GM10847 (cell line): Measurements from ENCODE around the gene AXIN1.

ENCODE experiments used
- POLR2A ChIP-seq: IDR thresholded peaks from 2 replicates; pipeline ENCODE4 v1.6.1; 2011; ENCODE audit not compliant: insufficient read length; ENCODE audit errors: extremely low read depth

Gene AXIN1

DNA sequence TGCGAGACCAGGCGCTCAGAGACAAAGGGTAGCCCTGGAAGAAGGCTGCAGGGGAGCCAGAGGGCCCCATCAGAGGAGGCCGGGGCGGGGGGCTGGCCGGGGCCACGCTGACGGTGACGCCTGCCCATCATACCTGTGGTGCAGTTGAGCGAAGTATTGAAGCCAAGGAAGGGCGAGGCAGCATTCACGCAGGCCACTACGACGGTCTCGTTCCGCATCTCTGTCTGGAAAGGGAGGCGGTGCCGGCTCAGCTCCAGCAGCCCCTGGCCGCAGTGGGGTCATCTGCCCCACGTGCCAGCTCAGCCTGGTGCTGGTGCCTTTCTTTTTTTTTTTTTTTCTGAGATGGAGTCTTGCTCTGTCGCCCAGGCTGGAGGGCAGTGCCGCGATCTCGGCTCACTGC, 22.7 kb upstream of the AXIN1 start:
- no peak for TF ChIP-seq POLR2A

DNA sequence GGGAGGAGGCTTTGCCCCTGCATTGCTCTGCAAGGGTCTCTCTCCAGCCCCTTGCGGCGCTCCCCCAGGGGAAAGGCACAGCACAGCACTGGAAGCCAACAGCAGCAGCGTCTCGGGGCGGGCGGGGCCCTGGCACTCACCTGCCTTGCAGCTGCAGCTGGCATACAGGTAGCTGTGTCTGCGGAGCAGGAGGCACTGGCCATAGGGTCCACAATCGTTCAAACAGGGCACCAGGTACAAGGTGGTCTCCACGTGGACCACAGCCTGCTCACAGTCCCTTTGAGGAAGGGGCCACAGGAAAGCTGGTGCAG, 22.0 kb upstream of the AXIN1 start:
- no peak for TF ChIP-seq POLR2A

- TF ChIP-seq POLR2A, result no peak
Measured at GRCh38 chr16:373848-374615, 21.5 kb upstream of the AXIN1 start.

DNA sequence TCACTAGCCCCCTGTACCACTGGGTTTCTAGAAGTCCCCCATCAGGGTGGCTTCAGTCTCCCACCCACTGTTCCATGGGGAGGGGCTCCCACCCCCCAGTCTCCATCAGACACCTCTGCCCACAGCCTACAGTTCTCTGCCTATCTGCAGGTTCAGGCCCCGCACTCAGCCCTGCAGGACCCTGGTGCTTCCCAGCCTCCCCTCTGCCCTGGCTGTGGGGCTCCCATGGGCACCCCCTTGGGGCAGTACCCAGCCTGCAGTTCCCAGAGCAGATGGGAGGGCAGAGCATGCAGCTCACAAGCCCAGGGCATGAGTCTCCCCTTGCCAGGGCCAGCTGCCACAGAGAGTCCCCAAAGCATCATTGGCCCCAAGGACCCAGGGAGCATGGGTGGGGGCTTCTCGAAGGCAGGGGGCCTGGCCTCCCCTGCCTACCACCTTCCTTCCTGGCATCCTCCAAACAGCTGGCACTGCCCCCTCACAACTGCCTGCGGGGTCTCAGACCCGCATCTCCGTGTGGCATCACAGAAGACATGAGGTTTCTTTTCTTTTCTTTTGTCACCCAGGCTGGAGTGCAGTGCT, 20.6 kb upstream of the AXIN1 start:
- TF ChIP-seq POLR2A, result no peak

GRCh38 chr16:372302-372983, 19.9 kb upstream of the AXIN1 start:
- no peak for TF ChIP-seq POLR2A

DNA sequence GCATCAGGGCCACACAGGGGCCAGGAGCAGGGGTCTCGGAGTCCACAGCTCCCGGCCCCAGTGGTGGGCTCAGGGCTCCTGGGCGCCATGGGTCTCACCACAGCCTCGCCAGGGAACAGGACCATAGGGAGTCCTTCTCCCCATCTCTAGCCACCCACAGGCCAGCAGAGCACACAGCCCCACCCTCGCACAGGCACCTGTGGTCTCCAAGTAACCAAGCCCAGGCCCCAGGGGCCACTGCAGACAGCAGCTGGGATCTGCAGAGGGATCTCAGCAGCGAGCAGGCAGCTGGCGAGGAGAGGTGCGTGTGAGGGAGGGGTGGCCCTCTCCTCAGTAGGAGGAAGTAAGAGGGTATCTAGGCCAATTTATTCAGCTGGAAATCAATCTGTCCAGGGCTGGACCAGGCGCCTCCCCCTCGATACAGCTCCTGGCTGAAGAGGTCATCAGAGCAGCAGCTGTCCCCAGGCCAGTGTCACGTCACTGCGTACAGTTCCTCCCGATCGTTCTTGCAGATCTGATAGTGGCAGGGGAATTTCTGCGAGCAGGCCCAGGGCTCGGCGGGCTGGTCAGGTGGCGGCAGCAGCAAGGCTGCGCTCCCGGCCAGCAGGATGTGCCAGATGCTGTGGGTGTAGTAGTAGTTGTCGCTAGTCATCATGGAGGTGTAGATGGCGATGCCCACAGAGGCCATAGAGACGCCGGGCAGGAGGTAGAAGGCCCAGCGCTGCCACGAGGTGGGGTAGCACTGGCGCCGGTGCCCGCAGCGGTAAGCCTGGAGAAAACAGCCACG, 19.2 kb upstream of the AXIN1 start:
- no peak for TF ChIP-seq POLR2A

GRCh38 chr16:370979-371514, 18.5 kb upstream of the AXIN1 start:
- TF ChIP-seq POLR2A, result no peak

DNA sequence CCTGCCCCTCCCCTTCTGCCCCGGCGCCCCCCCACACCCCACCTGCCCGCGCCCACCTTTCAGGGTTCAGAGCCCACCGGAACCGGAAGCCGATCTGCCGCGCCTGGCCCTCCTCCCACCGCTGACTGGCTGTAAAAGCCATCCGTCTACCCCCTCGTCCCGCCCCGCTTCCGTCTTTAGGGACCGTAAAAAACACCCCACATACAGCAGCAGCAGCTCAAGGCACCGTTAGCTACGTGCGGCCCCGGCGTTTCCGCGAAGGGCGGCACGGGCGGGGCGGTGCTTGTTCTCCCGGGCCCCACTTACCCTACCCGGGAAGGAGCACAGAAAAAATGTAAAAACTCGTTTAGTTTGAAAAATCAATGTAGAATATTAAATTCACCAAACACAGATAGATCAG, 17.9 kb upstream of the AXIN1 start, which contains the start of gene MRPL28:
TSS of gene MRPL28 (minus strand) at position 96 of the 400 bp plus-strand sequence. CDS start 320 bp downstream, outside the sequence.
- peak; percentile 38 for TF ChIP-seq POLR2A

DNA sequence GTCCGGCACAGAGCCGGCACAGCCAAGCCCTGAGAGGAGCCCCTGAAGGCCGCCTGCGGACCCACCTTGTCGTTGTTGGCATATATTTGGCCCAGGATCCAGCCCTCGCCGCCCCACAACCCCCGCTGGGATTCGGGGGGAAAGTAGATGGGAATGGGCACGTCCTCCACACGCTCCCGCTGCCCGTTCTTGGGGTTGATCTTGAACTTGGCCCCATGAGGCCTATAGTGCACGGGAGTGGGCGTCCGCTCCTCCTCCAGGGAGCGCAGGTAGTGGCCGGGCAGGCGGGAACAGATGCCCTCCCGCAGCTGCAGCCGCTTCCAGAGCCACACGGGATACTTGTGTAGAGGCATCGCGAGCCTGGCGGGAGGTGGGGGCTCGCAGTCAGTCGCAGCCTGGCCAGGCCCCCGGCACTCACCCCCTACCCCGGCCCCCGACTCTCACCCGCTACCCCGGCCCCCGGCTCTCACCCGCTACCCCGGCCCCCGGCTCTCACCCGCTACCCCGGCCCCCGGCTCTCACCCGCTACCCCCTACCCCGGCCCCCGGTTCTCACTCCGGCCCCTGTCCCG, 17.4 kb upstream of the AXIN1 start:
- no peak for TF ChIP-seq POLR2A

GRCh38 chr16:369275-369865, 16.8 kb upstream of the AXIN1 start:
- no peak for TF ChIP-seq POLR2A

DNA sequence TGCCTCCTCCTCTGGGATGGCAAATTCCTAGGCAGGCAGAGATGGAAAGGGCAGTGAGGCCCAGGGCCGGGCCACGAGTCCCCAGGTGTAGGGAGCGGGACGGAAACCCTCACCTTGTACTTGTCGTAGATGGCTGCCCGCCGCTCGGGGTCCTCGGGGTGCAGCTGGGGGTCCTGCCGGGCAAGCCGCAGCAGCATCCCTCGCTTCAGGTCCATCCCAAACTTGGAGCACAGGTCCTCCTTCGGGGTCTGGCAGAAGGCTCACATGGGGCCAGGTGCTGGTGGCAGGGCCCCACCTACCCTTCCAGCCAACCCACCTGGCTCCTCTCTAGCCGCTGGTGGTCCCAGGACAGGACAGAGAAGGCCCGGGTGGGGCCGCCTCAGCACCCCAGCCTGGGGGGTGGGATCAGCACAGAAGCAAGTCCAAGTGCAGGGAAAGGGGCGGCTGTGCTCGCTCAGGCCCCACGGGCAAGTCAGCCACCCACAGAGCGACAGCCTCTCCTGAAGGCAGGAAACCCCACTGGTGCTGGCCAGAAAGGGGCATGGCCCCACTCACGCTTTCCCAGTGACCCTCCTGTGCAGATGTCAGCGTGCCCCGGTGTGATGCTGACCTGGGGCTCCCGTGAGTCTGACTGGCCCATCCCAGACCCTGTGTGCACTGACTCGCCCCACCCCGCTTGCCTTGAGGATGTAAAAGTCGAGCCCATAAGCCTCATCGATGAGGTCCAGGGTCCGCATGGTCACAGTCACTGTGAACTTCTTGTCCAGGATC, 16.1 kb upstream of the AXIN1 start:
- no peak for TF ChIP-seq POLR2A

- TF ChIP-seq POLR2A, result no peak
Measured at GRCh38 chr16:367333-367903, 14.9 kb upstream of the AXIN1 start.

- TF ChIP-seq POLR2A, result no peak
Measured at GRCh38 chr16:366476-366875, 14.0 kb upstream of the AXIN1 start.
